Neural cell (in vitro differentiated cells): ENCODE measurements around the gene RNF217.

Source experiments
- EZH2 ChIP-seq: fragments of 200-600, 300-800 bp; shearing (Covaris generic), sonication (generic); IDR thresholded peaks from 2 replicates; pipeline ENCODE4 v1.6.1; 2014; ENCODE audit warnings: antibody characterized with exemption, low read length, borderline replicate concordance, mild to moderate bottlenecking; ENCODE audit not compliant: insufficient read depth, poor library complexity, severe bottlenecking
- MXI1 ChIP-seq: fragments of 450-650 bp; conservative IDR thresholded peaks from 2 replicates; pipeline ENCODE4 v1.6.1; 2014; ENCODE audit warnings: antibody characterized with exemption, mild to moderate bottlenecking; ENCODE audit not compliant: poor library complexity, severe bottlenecking
- POLR2AphosphoS5 ChIP-seq: IDR thresholded peaks from 2 replicates; pipeline ENCODE4 v1.6.1; 2012
- TF ChIP-seq, protein P1 (sequence below): fragments of 450-650 bp; IDR thresholded peaks from 2 replicates; pipeline ENCODE4 v1.5.1; 2014; ENCODE audit warnings: antibody characterized with exemption, mild to moderate bottlenecking, moderate library complexity; ENCODE audit not compliant: poor library complexity, severe bottlenecking
- TF ChIP-seq, protein P2 (sequence below): IDR thresholded peaks from 2 replicates; pipeline ENCODE4 v1.6.1; 2012; ENCODE audit warnings: borderline replicate concordance

DNA sequence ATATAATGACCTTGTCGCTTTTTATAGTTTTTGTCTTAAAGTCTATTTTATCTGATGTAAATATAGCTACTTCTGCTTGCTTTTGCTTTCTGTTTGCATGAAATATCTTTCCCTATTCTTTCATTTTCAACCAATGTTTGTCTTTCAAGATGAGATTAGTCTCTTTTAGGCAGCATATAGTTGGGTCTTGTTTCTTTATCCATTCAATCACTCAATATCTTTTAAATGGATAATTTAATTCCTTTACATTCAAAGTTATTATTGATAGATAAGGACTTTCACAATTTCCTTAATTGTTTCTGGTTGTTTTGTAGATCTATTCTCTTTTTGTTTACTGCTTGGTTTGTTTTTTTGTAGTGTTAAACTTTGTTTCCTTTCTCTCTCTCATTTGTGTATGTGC is 147.8 kb downstream of the RNF217 start:
- TF ChIP-seq, protein P1, sequence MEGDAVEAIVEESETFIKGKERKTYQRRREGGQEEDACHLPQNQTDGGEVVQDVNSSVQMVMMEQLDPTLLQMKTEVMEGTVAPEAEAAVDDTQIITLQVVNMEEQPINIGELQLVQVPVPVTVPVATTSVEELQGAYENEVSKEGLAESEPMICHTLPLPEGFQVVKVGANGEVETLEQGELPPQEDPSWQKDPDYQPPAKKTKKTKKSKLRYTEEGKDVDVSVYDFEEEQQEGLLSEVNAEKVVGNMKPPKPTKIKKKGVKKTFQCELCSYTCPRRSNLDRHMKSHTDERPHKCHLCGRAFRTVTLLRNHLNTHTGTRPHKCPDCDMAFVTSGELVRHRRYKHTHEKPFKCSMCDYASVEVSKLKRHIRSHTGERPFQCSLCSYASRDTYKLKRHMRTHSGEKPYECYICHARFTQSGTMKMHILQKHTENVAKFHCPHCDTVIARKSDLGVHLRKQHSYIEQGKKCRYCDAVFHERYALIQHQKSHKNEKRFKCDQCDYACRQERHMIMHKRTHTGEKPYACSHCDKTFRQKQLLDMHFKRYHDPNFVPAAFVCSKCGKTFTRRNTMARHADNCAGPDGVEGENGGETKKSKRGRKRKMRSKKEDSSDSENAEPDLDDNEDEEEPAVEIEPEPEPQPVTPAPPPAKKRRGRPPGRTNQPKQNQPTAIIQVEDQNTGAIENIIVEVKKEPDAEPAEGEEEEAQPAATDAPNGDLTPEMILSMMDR, result no peak
- TF ChIP-seq EZH2 (no peak), MXI1 (no peak), POLR2AphosphoS5 (no peak)
- TF ChIP-seq, protein P2, sequence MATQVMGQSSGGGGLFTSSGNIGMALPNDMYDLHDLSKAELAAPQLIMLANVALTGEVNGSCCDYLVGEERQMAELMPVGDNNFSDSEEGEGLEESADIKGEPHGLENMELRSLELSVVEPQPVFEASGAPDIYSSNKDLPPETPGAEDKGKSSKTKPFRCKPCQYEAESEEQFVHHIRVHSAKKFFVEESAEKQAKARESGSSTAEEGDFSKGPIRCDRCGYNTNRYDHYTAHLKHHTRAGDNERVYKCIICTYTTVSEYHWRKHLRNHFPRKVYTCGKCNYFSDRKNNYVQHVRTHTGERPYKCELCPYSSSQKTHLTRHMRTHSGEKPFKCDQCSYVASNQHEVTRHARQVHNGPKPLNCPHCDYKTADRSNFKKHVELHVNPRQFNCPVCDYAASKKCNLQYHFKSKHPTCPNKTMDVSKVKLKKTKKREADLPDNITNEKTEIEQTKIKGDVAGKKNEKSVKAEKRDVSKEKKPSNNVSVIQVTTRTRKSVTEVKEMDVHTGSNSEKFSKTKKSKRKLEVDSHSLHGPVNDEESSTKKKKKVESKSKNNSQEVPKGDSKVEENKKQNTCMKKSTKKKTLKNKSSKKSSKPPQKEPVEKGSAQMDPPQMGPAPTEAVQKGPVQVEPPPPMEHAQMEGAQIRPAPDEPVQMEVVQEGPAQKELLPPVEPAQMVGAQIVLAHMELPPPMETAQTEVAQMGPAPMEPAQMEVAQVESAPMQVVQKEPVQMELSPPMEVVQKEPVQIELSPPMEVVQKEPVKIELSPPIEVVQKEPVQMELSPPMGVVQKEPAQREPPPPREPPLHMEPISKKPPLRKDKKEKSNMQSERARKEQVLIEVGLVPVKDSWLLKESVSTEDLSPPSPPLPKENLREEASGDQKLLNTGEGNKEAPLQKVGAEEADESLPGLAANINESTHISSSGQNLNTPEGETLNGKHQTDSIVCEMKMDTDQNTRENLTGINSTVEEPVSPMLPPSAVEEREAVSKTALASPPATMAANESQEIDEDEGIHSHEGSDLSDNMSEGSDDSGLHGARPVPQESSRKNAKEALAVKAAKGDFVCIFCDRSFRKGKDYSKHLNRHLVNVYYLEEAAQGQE, result no peak
